K562 (cell line): ENCODE results near the gene SPIRE1. TPM values are rescaled to one million over a fixed set of nuclear protein-coding genes. Genes with fewer than 3 reads are reported as not detected.

Source experiments
- BRCA1 ChIP-seq, 2 experiments: fragments of 450-650 bp in 1 of 2; sonication (generic) in 1 of 2; formaldehyde crosslinking in 1 of 2; IDR thresholded peaks; 2 replicates each; pipeline versions ENCODE4 v1.5.0 to v1.6.1; 2017 to 2020; ENCODE audit warnings: mild to moderate bottlenecking in 1 of 2, missing genetic modification reagents in 1 of 2
- CBX1 ChIP-seq: sonication (generic); IDR thresholded peaks from 2 replicates; pipeline ENCODE4 v1.6.1; 2016; ENCODE audit warnings: antibody characterized with exemption, low read depth, mild to moderate bottlenecking
- CREM ChIP-seq: IDR thresholded peaks from 2 replicates; pipeline ENCODE4 v1.6.1; 2014; ENCODE audit warnings: antibody characterized with exemption, low read depth
- CTBP1 ChIP-seq: fragments of 450-650 bp; IDR thresholded peaks from 2 replicates; pipeline ENCODE4 v1.6.1; 2016; ENCODE audit warnings: borderline replicate concordance
- EGR1 ChIP-seq: fragments of 450-650 bp; conservative IDR thresholded peaks from 2 replicates; pipeline ENCODE4 v1.6.1; 2017; ENCODE audit warnings: mild to moderate bottlenecking
- FOXJ2 ChIP-seq: fragments of 200-800 bp; sonication (Bioruptor generic); IDR thresholded peaks from 2 replicates; pipeline ENCODE4 v1.6.1; 2016; ENCODE audit warnings: missing genetic modification characterization, missing compliant biosample characterization
- FUS ChIP-seq: fragments of 200-400 bp; formaldehyde crosslinking; optimal IDR thresholded peaks from 2 replicates; pipeline ENCODE3; 2017; ENCODE audit warnings: low read depth, low read length
- GABPB1 ChIP-seq: sonication (generic); formaldehyde crosslinking; IDR thresholded peaks from 2 replicates; pipeline ENCODE4 v1.8.0; 2022; ENCODE audit warnings: mild to moderate bottlenecking, missing genetic modification reagents
- JUN ChIP-seq, 2 experiments: sonication (generic) in 1 of 2; formaldehyde crosslinking in 1 of 2; IDR thresholded peaks; 2 replicates each; pipeline versions ENCODE4 v1.6.1 to v1.8.0; 2012 to 2022; ENCODE audit warnings: borderline replicate concordance in 2 of 2, mild to moderate bottlenecking in 2 of 2, improper control_type of control experiment in 1 of 2, low read depth in 1 of 2, low read length in 1 of 2, missing genetic modification reagents in 1 of 2
- NCOR1 ChIP-seq: fragments of 450-650 bp; IDR thresholded peaks from 2 replicates; pipeline ENCODE4 v1.6.1; 2016; ENCODE audit warnings: mild to moderate bottlenecking, moderate library complexity
- NFRKB ChIP-seq: fragments of 450-650 bp; IDR thresholded peaks from 2 replicates; pipeline ENCODE4 v1.6.1; 2016; ENCODE audit warnings: low read depth
- SMARCE1 ChIP-seq: fragments of 450-650 bp; IDR thresholded peaks from 2 replicates; pipeline ENCODE4 v1.7.1; 2016; ENCODE audit warnings: mild to moderate bottlenecking
- SMC3 ChIP-seq: conservative IDR thresholded peaks from 2 replicates; pipeline ENCODE4 v1.6.1; 2011; ENCODE audit warnings: low read depth, low read length, improper control_type of control experiment; ENCODE audit not compliant: insufficient read depth
- SPI1 ChIP-seq: IDR thresholded peaks from 2 replicates; pipeline ENCODE4 v1.6.1; 2011; ENCODE audit warnings: low read depth, low read length, control low read depth, borderline replicate concordance
- SUPT5H ChIP-seq: fragments of 450-650 bp; IDR thresholded peaks from 2 replicates; pipeline ENCODE4 v1.6.1; 2016
- polyA plus RNA-seq, 8 experiments: library from polyadenylated mRNA; depleted of rRNA in 4 of 8; stranded (reverse) in 5 of 8; unstranded in 3 of 8; fragments of >200 nt; fragmentation: Nextera tagmentation in 2 of 8; fragmentation: Illumina TruSeq in 1 of 8; extraction: Ambion mirVana in 2 of 8; extraction: Trizol in 1 of 8; gene quantifications; 2 replicates each; pipeline versions ENCODE4 v1.2.1 to v1.2.3, GENCODE V29; 2011 to 2014; ENCODE audit warnings: inconsistent platforms in 1 of 8, missing spikeins in 1 of 8
- total RNA-seq, 7 experiments: library from RNA; depleted of rRNA in 6 of 7; stranded (reverse); fragments of >200 nt in 6 of 7; fragmentation: Illumina TruSeq in 2 of 7; extraction: Trizol in 2 of 7; gene quantifications; 2 replicates each; pipeline versions ENCODE4 v1.2.1 to v1.2.3, GENCODE V29; 2011 to 2021; ENCODE audit warnings: low replicate concordance in 1 of 7
- TF ChIP-seq, protein P1 (sequence below): fragments of 200-800 bp; sonication (Bioruptor generic); IDR thresholded peaks from 2 replicates; pipeline ENCODE4 v1.6.1; 2017; ENCODE audit warnings: missing genetic modification characterization, missing compliant biosample characterization
- TF ChIP-seq, protein P2 (sequence below), 2 experiments: IDR thresholded peaks; 2 replicates each; pipeline ENCODE4 v1.6.1; 2011; ENCODE audit warnings: borderline replicate concordance in 1 of 2, control low read depth in 1 of 2, low read depth in 1 of 2, low read length in 1 of 2, mild to moderate bottlenecking in 1 of 2, mixed read lengths in 1 of 2, moderate library complexity in 1 of 2; ENCODE audit not compliant: insufficient read depth in 1 of 2, insufficient read length in 1 of 2, poor library complexity in 1 of 2, severe bottlenecking in 1 of 2; ENCODE audit errors: extremely low read depth in 1 of 2
- TF ChIP-seq, protein P3 (sequence below), 2 experiments: fragments of 450-650 bp; IDR thresholded peaks; 2 replicates each; pipeline ENCODE4 v1.6.1; 2016
- TF ChIP-seq, protein P4 (sequence below), 2 experiments: fragments of 450-650 bp in 1 of 2; sonication (generic) in 1 of 2; formaldehyde crosslinking in 1 of 2; IDR thresholded peaks in 1 of 2; conservative IDR thresholded peaks in 1 of 2; 2 replicates each; pipeline versions ENCODE4 v1.6.1 to v1.8.1; 2016 to 2023; ENCODE audit warnings: mild to moderate bottlenecking in 2 of 2, moderate library complexity in 2 of 2, inconsistent platforms in 1 of 2, missing genetic modification reagents in 1 of 2

The SPIRE1 gene
- total and polyA plus RNA-seq, 9 of the 15 experiments (the other 6 are each of a cell fraction or from before 2014, with no cell fraction given) = 2.9 to 14.0 (median 10.2) TPM

DNA sequence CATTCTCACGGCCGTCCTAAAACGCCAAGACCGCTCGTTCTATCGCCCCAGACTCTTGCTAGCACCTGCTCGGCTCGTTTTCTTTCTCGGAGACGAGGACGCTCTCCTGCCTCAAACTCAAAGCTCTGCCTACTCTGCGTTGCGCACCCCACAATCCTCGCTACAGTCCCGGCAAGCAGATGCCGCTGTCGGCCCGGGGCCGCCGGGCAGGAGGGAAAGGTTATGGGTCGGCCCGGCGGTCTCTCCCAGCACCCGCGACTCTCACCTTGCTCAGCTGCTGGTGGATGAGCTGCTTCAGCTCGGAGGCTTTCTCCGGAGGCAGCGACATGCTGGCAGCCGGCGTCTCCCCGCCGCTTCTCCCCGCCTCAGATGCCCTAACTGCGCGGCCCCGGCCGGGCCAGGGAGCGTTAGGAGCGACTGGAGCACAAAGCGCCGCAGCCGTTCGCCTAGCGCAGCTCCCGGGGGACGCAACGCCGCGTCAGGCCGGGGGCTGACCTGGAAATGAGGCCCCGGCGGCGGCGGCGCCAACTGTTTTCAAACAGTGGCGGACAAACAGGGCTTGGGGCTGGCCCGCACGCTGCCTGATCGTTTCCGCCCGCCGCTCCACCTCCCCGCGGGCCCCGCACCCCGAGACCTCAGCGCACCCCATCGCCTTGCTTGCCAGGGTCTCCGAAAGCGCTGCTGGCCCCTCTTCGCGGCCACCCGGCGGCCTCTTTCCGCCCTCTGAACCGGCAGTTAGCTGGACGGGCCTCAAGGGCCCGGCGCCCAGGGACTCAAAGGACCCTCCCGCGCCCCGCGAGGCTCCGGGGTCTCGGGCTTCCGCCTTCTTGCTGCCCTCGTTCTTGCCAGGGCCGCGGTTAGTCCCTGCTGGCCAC is 44.6 kb upstream of the SPIRE1 start, which contains the start of the genes CEP76 and PSMG2 (continued):
- TF ChIP-seq JUN (IDR thresholded peaks at IDR 0.05; ENCODE audit: borderline replicate concordance, low read depth, low read length) = peak; percentile 41; the same call in 1 of the 2 replicates
- TF ChIP-seq JUN (CRISPR knock-in tag; IDR thresholded peaks at IDR 0.05; ENCODE audit: borderline replicate concordance) = no peak
- peak; percentile 41; the same call in 1 of the 2 replicates for TF ChIP-seq SPI1
- peak; percentile 27; the same call in 1 of the 2 replicates for TF ChIP-seq NFRKB
- TF ChIP-seq, protein P1, sequence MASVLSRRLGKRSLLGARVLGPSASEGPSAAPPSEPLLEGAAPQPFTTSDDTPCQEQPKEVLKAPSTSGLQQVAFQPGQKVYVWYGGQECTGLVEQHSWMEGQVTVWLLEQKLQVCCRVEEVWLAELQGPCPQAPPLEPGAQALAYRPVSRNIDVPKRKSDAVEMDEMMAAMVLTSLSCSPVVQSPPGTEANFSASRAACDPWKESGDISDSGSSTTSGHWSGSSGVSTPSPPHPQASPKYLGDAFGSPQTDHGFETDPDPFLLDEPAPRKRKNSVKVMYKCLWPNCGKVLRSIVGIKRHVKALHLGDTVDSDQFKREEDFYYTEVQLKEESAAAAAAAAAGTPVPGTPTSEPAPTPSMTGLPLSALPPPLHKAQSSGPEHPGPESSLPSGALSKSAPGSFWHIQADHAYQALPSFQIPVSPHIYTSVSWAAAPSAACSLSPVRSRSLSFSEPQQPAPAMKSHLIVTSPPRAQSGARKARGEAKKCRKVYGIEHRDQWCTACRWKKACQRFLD (CRISPR knock-in tag) = 0 out of 2 replicates have a peak, but pooled peaks have one; percentile 84
- TF ChIP-seq NCOR1 = peak; percentile 31; the same call in 1 of the 2 replicates
- 0 out of 2 replicates have a peak, but pooled peaks have one; percentile 12 for TF ChIP-seq SMARCE1
- TF ChIP-seq, protein P2, sequence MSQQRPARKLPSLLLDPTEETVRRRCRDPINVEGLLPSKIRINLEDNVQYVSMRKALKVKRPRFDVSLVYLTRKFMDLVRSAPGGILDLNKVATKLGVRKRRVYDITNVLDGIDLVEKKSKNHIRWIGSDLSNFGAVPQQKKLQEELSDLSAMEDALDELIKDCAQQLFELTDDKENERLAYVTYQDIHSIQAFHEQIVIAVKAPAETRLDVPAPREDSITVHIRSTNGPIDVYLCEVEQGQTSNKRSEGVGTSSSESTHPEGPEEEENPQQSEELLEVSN (IDR thresholded peaks at IDR 0.05; ENCODE audit: borderline replicate concordance in 1 of 2, extremely low read depth in 1 of 2, insufficient read depth in 1 of 2, insufficient read length in 1 of 2, low read depth in 1 of 2, low read length in 1 of 2, poor library complexity in 1 of 2, severe bottlenecking in 1 of 2) = peak; percentile 23 to 24
- peak; percentile 59 for TF ChIP-seq CTBP1
- no peak for TF ChIP-seq BRCA1 (IDR thresholded peaks at IDR 0.05)
- TF ChIP-seq BRCA1 (CRISPR knock-in tag; IDR thresholded peaks at IDR 0.05) = 0 out of 2 replicates have a peak, but pooled peaks have one; percentile 47
- TF ChIP-seq CREM = peak; percentile 71; the same call in 1 of the 2 replicates
- peak; percentile 87 for TF ChIP-seq SUPT5H
- TF ChIP-seq, protein P3, sequence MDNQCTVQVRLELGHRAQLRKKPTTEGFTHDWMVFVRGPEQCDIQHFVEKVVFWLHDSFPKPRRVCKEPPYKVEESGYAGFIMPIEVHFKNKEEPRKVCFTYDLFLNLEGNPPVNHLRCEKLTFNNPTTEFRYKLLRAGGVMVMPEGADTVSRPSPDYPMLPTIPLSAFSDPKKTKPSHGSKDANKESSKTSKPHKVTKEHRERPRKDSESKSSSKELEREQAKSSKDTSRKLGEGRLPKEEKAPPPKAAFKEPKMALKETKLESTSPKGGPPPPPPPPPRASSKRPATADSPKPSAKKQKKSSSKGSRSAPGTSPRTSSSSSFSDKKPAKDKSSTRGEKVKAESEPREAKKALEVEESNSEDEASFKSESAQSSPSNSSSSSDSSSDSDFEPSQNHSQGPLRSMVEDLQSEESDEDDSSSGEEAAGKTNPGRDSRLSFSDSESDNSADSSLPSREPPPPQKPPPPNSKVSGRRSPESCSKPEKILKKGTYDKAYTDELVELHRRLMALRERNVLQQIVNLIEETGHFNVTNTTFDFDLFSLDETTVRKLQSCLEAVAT (IDR thresholded peaks at IDR 0.05) = peak in 1 of 2 experiments; percentile 49; a peak in 1 of 4 replicates
- TF ChIP-seq GABPB1 (CRISPR knock-in tag) = peak; percentile 80
- TF ChIP-seq CBX1 = 0 out of 2 replicates have a peak, but pooled peaks have one; percentile 44
- TF ChIP-seq EGR1 = no peak
- TF ChIP-seq, protein P4, sequence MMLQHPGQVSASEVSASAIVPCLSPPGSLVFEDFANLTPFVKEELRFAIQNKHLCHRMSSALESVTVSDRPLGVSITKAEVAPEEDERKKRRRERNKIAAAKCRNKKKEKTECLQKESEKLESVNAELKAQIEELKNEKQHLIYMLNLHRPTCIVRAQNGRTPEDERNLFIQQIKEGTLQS (IDR thresholded peaks at IDR 0.05) = no peak
- TF ChIP-seq, protein P4 (CRISPR knock-in tag; conservative IDR thresholded peaks at IDR 0.05) = no peak
- TF ChIP-seq SMC3 = 0 out of 2 replicates have a peak, but pooled peaks have one; percentile 2
- TF ChIP-seq FUS = peak; percentile 44
- TF ChIP-seq FOXJ2 (tag) = 0 out of 2 replicates have a peak, but pooled peaks have one; percentile 40
